Panc1 (cell line): Measurements from ENCODE around the gene PRKCZ.

Source experiments
- CTCF ChIP-seq: fragments of 450-650 bp; IDR thresholded peaks from 2 replicates; pipeline ENCODE4 v1.5.1; 2017; ENCODE audit warnings: mild to moderate bottlenecking
- POLR2AphosphoS5 ChIP-seq: IDR thresholded peaks from 2 replicates; pipeline ENCODE4 v1.6.1; 2012; ENCODE audit warnings: mild to moderate bottlenecking, low read depth, low read length, moderate library complexity
- REST ChIP-seq, 2 experiments: IDR thresholded peaks; 2 replicates each; pipeline ENCODE4 v1.6.1; 2011 to 2012; ENCODE audit warnings: low read depth in 2 of 2, control low read depth in 1 of 2, low read length in 1 of 2, mild to moderate bottlenecking in 1 of 2, moderate library complexity in 1 of 2; ENCODE audit not compliant: insufficient read depth in 1 of 2

- no peak for TF ChIP-seq CTCF
- no peak for TF ChIP-seq POLR2AphosphoS5
- TF ChIP-seq REST (IDR thresholded peaks at IDR 0.05; ENCODE audit: insufficient read depth in 1 of 2, low read depth in 2 of 2, low read length in 1 of 2), result no peak
Measured at GRCh38 chr1:2046953-2047748, 3.1 kb upstream of the PRKCZ start.
